ENCODE results near the gene NLRP1.
"Not testable (repeated sequence)": the region's sequence is repeated elsewhere in the genome, so short reads cannot be mapped to it uniquely, and the experiment has no call there.

Gene NLRP1

DNA sequence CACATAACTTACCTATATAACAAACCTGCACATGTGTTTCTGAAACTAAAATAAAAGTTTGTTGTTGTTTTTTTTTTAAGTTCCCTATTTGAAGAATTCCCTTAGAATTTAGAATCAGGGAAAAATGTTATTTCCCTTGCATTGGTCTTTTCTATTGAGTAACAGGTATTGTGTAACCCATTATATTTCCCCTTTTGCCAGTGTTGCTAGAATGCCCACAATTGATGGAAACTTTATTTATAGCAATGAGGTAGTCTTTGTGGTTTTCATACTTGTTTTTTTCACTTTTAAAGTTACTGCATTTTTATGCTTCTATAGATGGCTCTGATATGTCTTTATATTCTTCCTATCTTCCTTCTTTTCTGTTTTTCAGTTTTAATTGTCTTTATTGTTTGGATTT is 3.9 kb downstream of the NLRP1 start:
- no peak for DNase-seq
- no peak overlapping the region for H3K4me3 ChIP-seq (ENCODE audit: insufficient read depth, low read depth, low read length, poor library complexity, severe bottlenecking)
- H3K27ac ChIP-seq (ENCODE audit: insufficient read depth, low read length, poor library complexity, severe bottlenecking): no peak overlapping the region
- no peaks in the 10 kb centered on the region for H3K27me3 ChIP-seq (replicated peaks; ENCODE audit: control insufficient read depth, insufficient read depth, low read length, poor library complexity, severe bottlenecking)
- H3K4me1 ChIP-seq (ENCODE audit: control insufficient read depth, insufficient read depth, low read length, poor library complexity, severe bottlenecking): peaks cover 38% of the 10 kb centered on the region
- H3K9me3 ChIP-seq (ENCODE audit: control insufficient read depth, low read length): no peaks in the 10 kb centered on the region
- H3K36me3 ChIP-seq (ENCODE audit: control insufficient read depth, insufficient read depth, low read length): peaks cover 19% of the 10 kb centered on the region

DNA sequence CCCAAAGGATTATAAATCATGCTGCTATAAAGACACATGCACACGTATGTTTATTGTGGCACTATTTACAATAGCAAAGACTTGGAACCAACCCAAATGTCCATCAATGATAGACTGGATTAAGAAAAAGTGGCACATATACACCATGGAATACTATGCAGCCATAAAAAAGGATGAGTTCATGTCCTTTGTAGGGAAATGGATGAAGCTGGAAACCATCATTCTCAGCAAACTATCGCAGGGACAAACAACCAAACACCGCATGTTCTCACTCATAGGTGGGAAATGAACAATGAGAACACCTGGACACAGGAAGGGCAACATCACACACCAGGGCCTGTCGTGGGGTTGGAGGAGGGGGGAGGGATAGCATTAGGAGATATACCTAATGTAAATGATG is 5.5 kb downstream of the NLRP1 start:
- not testable (repeated sequence) for H3K27me3 ChIP-seq (replicated peaks; ENCODE audit: control insufficient read depth, insufficient read depth, low read length, poor library complexity, severe bottlenecking); H3K27ac ChIP-seq (ENCODE audit: insufficient read depth, low read length, poor library complexity, severe bottlenecking); H3K9me3 ChIP-seq (ENCODE audit: control insufficient read depth, low read length); H3K4me3 ChIP-seq (ENCODE audit: insufficient read depth, low read depth, low read length, poor library complexity, severe bottlenecking); DNase-seq
- Histone ChIP-seq H3K36me3 (ENCODE audit: control insufficient read depth, insufficient read depth, low read length) (peaks cover 19% of the 10 kb centered on the region), H3K4me1 (ENCODE audit: control insufficient read depth, insufficient read depth, low read length, poor library complexity, severe bottlenecking) (peaks cover 29% of the 10 kb centered on the region)

DNA sequence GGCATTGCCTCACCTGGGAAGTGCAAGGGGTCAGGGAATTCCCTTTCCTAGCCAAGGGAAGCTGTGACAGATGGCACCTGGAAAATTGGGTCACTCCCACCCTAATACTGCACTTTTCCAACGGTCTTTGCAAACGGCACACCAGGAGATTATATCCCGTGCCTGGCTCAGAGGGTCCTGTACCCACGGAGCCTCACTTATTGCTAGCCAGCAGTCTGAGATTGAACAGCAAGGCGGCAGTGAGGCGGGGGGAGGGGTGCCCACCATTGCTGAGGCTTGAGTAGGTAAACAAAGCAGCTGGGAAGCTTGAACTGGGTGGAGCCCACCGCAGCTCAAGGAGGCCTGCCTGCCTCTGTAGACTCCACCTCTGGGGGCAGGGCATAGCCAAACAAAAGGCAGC is 11.3 kb downstream of the NLRP1 start:
- not testable (repeated sequence) for H3K4me1 ChIP-seq (ENCODE audit: control insufficient read depth, insufficient read depth, low read length, poor library complexity, severe bottlenecking); H3K9me3 ChIP-seq (ENCODE audit: control insufficient read depth, low read length); H3K27me3 ChIP-seq (replicated peaks; ENCODE audit: control insufficient read depth, insufficient read depth, low read length, poor library complexity, severe bottlenecking); H3K4me3 ChIP-seq (ENCODE audit: insufficient read depth, low read depth, low read length, poor library complexity, severe bottlenecking); H3K27ac ChIP-seq (ENCODE audit: insufficient read depth, low read length, poor library complexity, severe bottlenecking); DNase-seq
- H3K36me3 ChIP-seq (ENCODE audit: control insufficient read depth, insufficient read depth, low read length): peaks cover 11% of the 10 kb centered on the region

DNA sequence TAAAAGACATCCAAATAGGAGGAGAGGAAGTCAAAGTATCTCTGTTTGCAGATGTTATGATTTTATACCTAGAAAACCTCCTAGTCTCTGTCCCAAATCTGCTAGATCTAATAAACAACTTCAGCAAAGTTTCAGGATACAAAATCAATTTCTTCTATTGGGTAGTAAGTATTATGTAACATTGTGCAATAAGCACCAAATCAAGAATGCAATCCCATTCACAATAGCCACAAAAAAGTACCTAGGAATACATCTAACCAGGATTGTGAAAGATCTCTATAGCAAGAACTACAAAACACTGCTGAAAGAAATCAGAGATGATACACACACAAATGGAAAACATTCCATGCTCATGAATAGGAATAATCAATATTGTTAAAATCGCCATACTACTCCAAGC is 13.0 kb downstream of the NLRP1 start:
- DNase-seq: no peak
- H3K4me3 ChIP-seq (ENCODE audit: insufficient read depth, low read depth, low read length, poor library complexity, severe bottlenecking): no peak overlapping the region
- no peaks in the 10 kb centered on the region for H3K9me3 ChIP-seq (ENCODE audit: control insufficient read depth, low read length)
- peaks cover 17% of the 10 kb centered on the region for H3K36me3 ChIP-seq (ENCODE audit: control insufficient read depth, insufficient read depth, low read length)
- no peaks in the 10 kb centered on the region for H3K4me1 ChIP-seq (ENCODE audit: control insufficient read depth, insufficient read depth, low read length, poor library complexity, severe bottlenecking)
- H3K27ac ChIP-seq (ENCODE audit: insufficient read depth, low read length, poor library complexity, severe bottlenecking): no peak overlapping the region
- no peaks in the 10 kb centered on the region for H3K27me3 ChIP-seq (replicated peaks; ENCODE audit: control insufficient read depth, insufficient read depth, low read length, poor library complexity, severe bottlenecking)

DNA sequence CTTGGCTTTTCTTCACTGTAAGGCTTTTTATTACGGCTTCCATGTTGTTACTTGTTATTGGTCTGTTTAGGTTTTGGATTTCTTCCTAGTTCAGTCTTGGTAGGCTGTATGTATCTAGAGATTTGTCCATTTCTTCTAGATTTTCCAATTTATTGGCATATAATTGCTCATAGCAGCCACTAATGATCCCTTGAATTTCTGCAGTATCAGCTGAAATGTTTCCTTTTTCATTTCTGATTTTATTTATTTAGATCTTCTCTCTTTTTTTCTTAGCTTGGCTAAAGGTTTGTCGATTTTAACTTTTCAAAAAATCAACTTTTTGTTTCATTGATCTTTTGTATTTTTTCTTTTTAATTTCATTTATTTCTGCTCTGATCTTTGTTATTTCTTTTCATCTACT is 18.5 kb downstream of the NLRP1 start:
- Histone ChIP-seq H3K9me3 (ENCODE audit: control insufficient read depth, low read length) (no peaks in the 10 kb centered on the region), H3K36me3 (ENCODE audit: control insufficient read depth, insufficient read depth, low read length) (peaks cover 30% of the 10 kb centered on the region), H3K27ac (ENCODE audit: insufficient read depth, low read length, poor library complexity, severe bottlenecking) (no peak overlapping the region), H3K27me3 (replicated peaks; ENCODE audit: control insufficient read depth, insufficient read depth, low read length, poor library complexity, severe bottlenecking) (no peaks in the 10 kb centered on the region), H3K4me1 (ENCODE audit: control insufficient read depth, insufficient read depth, low read length, poor library complexity, severe bottlenecking) (no peaks in the 10 kb centered on the region), H3K4me3 (ENCODE audit: insufficient read depth, low read depth, low read length, poor library complexity, severe bottlenecking) (no peak overlapping the region)
- DNase-seq: no peak

DNA sequence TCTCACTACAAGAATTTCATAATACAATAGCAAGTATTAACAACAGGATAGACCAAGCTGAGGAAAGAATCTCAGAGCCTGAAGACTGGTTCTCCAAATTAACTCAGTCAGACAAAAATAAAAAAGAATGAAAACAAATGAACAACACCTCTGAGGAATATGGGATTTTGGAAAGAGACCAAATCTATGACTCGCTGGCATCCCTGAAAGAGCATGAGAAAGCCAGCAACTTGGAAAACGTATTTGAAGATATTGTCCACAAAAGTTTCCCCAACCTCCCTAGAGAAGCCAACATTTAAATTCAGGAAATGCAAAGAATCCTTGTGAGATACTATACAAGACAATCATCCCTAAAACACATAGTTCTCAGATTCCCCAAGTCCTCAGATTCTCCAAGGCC is 20.9 kb downstream of the NLRP1 start:
- Histone ChIP-seq H3K4me3 (ENCODE audit: insufficient read depth, low read depth, low read length, poor library complexity, severe bottlenecking) (no peak overlapping the region), H3K36me3 (ENCODE audit: control insufficient read depth, insufficient read depth, low read length) (peaks cover 45% of the 10 kb centered on the region), H3K9me3 (ENCODE audit: control insufficient read depth, low read length) (no peaks in the 10 kb centered on the region), H3K27me3 (replicated peaks; ENCODE audit: control insufficient read depth, insufficient read depth, low read length, poor library complexity, severe bottlenecking) (no peaks in the 10 kb centered on the region), H3K4me1 (ENCODE audit: control insufficient read depth, insufficient read depth, low read length, poor library complexity, severe bottlenecking) (no peaks in the 10 kb centered on the region), H3K27ac (ENCODE audit: insufficient read depth, low read length, poor library complexity, severe bottlenecking) (no peak overlapping the region)
- DNase-seq: no peak

DNA sequence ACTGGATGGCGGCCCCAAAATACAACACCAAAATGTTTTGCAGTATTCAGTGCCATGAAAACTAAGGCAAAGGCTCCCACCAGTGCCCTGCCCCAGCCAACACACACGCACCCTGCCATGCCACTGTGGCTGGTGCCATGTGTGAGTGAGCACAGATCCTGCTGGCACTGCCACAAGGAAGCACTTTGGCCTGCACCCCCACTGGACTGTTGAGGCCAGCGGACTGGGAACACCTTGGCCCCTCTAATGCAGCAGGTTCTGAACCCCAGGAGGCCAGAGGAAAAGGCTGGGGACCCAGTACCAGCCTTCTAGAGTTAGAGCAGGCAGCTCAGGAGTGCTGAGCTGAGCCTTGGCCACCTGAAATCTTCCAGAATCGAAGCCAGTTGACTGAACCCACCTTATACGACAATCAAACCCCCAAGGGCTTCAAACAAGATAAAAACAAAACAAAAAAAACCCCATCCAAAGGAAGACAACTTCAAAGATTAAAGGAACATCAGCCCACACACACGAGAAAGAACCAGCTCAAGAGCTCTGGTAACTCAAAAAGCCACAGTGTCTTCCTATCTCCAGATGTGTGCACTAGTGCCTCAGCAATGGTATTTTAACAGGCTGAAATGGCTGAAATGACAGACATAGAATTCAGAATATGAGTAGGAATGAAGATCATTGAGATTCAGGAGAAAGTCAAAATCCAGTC is 21.5 kb downstream of the NLRP1 start:
- peaks cover 49% of the 10 kb centered on the region for H3K36me3 ChIP-seq (ENCODE audit: control insufficient read depth, insufficient read depth, low read length)

DNA sequence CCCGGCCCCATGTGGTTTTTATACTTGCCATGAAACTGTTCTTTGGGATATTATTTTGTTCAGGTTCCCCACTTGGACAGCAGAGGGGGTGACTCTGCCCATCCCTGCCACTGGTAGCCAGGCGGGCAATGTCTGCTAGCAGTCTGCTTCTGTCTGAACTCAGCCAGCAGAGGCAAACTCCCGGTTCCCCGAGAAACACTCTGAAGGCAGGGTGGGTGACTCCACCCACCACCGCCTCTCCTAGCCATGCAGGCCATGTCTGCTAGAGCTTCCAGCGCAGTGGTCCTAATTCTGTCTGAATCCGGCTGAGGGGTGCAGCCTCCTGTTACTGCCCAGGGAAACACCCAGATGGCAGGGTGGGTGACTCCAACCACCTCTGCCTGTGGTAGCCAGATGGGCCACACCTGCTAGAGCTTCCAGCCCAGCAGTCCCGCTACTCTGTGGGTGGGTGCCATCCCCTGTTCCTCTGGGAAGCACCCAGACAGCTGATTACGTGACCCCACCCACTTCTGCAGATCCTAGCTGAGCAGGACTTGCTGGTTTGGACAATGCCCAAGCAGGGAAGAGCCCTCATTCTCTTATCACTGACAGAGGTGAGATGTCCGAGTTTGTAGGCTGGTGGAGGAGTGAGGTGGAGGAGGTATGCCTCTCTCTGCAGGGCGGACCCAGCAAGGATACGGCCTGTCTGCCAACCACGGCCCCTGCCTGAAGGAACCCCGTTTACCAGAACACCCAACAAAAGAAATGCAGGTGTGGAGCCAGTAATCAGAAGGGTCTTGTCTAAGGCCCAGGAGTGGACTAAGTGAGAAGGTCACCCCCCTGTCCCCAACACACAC is 22.4 kb downstream of the NLRP1 start:
- H3K4me3 ChIP-seq (ENCODE audit: insufficient read depth, low read depth, low read length, poor library complexity, severe bottlenecking): no peak overlapping the region
- peaks cover 50% of the 10 kb centered on the region for H3K36me3 ChIP-seq (ENCODE audit: control insufficient read depth, insufficient read depth, low read length)
- H3K27me3 ChIP-seq (replicated peaks; ENCODE audit: control insufficient read depth, insufficient read depth, low read length, poor library complexity, severe bottlenecking): no peaks in the 10 kb centered on the region
- no peaks in the 10 kb centered on the region for H3K4me1 ChIP-seq (ENCODE audit: control insufficient read depth, insufficient read depth, low read length, poor library complexity, severe bottlenecking)
- H3K27ac ChIP-seq (ENCODE audit: insufficient read depth, low read length, poor library complexity, severe bottlenecking): no peak overlapping the region
- DNase-seq: no peak
- H3K9me3 ChIP-seq (ENCODE audit: control insufficient read depth, low read length): no peaks in the 10 kb centered on the region

More for the DNA sequence above, 21.5 kb downstream of the NLRP1 start:
- Histone ChIP-seq H3K9me3 (ENCODE audit: control insufficient read depth, low read length) (no peaks in the 10 kb centered on the region), H3K4me1 (ENCODE audit: control insufficient read depth, insufficient read depth, low read length, poor library complexity, severe bottlenecking) (no peaks in the 10 kb centered on the region), H3K4me3 (ENCODE audit: insufficient read depth, low read depth, low read length, poor library complexity, severe bottlenecking) (no peak overlapping the region), H3K27ac (ENCODE audit: insufficient read depth, low read length, poor library complexity, severe bottlenecking) (no peak overlapping the region), H3K27me3 (replicated peaks; ENCODE audit: control insufficient read depth, insufficient read depth, low read length, poor library complexity, severe bottlenecking) (no peaks in the 10 kb centered on the region)
- DNase-seq: no peak

DNA sequence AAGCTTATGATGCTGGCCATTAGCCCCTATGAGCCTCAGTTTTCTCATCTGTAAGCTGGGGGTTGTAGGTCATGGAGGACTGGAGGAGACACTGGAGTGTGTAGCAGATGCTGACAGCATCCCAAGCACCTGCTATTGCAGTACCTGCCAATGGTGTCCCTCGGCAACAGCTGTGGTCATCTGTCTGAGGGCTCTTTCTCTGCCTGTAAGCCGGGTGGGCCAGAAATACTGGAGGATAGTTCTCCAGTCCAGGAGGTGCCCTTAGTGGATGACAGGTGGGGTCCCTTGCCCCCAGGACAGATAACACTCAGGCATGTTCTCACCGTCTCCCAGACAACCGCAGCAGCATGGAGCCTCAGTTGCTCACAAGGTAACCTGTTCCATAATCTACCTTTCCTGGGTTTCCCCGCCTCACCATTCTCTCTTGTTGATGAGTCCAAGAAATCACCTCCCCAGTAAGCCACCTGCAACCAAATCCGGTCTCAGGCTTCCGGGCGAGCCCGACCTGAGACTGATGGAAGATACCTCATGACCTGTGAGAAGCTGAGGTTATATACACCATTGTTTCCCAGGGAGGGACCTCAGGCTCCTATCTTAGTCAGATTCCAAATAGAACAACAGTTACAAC is 23.8 kb downstream of the NLRP1 start:
- H3K4me1 ChIP-seq (ENCODE audit: control insufficient read depth, insufficient read depth, low read length, poor library complexity, severe bottlenecking): no peaks in the 10 kb centered on the region
- H3K9me3 ChIP-seq (ENCODE audit: control insufficient read depth, low read length): no peaks in the 10 kb centered on the region
- no peak for DNase-seq
- no peak overlapping the region for H3K4me3 ChIP-seq (ENCODE audit: insufficient read depth, low read depth, low read length, poor library complexity, severe bottlenecking)
- no peaks in the 10 kb centered on the region for H3K27me3 ChIP-seq (replicated peaks; ENCODE audit: control insufficient read depth, insufficient read depth, low read length, poor library complexity, severe bottlenecking)
- peaks cover 58% of the 10 kb centered on the region for H3K36me3 ChIP-seq (ENCODE audit: control insufficient read depth, insufficient read depth, low read length)
- H3K27ac ChIP-seq (ENCODE audit: insufficient read depth, low read length, poor library complexity, severe bottlenecking): no peak overlapping the region
